ENCODE data around the gene F5.

GRCh38 chr1:169590932-169591331 lies 4.7 kb upstream of the F5 start:
- TF ChIP-seq POLR2A (IDR thresholded peaks at IDR 0.05) = no peak
- no peak for TF ChIP-seq CTCF (IDR thresholded peaks at IDR 0.05)
